Activated T-helper 9 cell treated with anti-CD3 and anti-CD28 coated beads, Interleukin-2, amount 50 U/mL, for 16 hours (primary cell): ENCODE data around the gene DCBLD2.

Experiments used
- DNase-seq: peaks from one replicate; pipeline ENCODE4 v3.0.0-alpha.2; 2020; ENCODE audit warnings: low read depth

DCBLD2 gene

GRCh38 chr3:98901392-98902350 is at the start of gene DCBLD2:
TSS of gene DCBLD2 (minus strand) at chr3:98901695. CDS start at chr3:98901326, 369 bp downstream.
- DNase-seq: peak; percentile 83

- no peak for DNase-seq
Observed at GRCh38 chr3:98945666-98946065, 44.2 kb upstream of the DCBLD2 start.

- no peak for DNase-seq
Observed at GRCh38 chr3:98945101-98945524, 43.6 kb upstream of the DCBLD2 start.

GRCh38 chr3:98930413-98930812 is 28.9 kb upstream of the DCBLD2 start:
- no peak for DNase-seq

- no peak for DNase-seq
Observed at GRCh38 chr3:98921957-98922356, 20.5 kb upstream of the DCBLD2 start.

- DNase-seq: no peak
Observed at GRCh38 chr3:98920166-98920565, 18.7 kb upstream of the DCBLD2 start.

- no peak for DNase-seq
Observed at GRCh38 chr3:98918586-98918985, 17.1 kb upstream of the DCBLD2 start.

GRCh38 chr3:98917608-98918007 is 16.1 kb upstream of the DCBLD2 start:
- DNase-seq: no peak

- DNase-seq: no peak
Observed at GRCh38 chr3:98914210-98915080, 12.9 kb upstream of the DCBLD2 start.

- no peak for DNase-seq
Observed at GRCh38 chr3:98912448-98912847, 11.0 kb upstream of the DCBLD2 start.

GRCh38 chr3:98906230-98906629 is 4.7 kb upstream of the DCBLD2 start:
- DNase-seq: no peak

- no peak for DNase-seq
Observed at GRCh38 chr3:98903705-98904481, 2.4 kb upstream of the DCBLD2 start.

- no peak for DNase-seq
Observed at GRCh38 chr3:98903099-98903498, 1.6 kb upstream of the DCBLD2 start.

- no peak for DNase-seq
Observed at GRCh38 chr3:98902351-98902740, 851 bp upstream of the DCBLD2 start.

GRCh38 chr3:98901119-98901391 is 440 bp downstream of the DCBLD2 start:
- no peak for DNase-seq

GRCh38 chr3:98900265-98901118 is 1.0 kb downstream of the DCBLD2 start:
- peak; percentile 1 for DNase-seq

- no peak for DNase-seq
Observed at GRCh38 chr3:98897701-98898100, 3.8 kb downstream of the DCBLD2 start.

GRCh38 chr3:98894791-98895576 is 6.5 kb downstream of the DCBLD2 start:
- no peak for DNase-seq

GRCh38 chr3:98893740-98894139 is 7.8 kb downstream of the DCBLD2 start:
- DNase-seq: no peak

GRCh38 chr3:98892263-98892662 is 9.2 kb downstream of the DCBLD2 start:
- DNase-seq: no peak
